ENCODE data around the gene LPIN1.

The LPIN1 gene

DNA sequence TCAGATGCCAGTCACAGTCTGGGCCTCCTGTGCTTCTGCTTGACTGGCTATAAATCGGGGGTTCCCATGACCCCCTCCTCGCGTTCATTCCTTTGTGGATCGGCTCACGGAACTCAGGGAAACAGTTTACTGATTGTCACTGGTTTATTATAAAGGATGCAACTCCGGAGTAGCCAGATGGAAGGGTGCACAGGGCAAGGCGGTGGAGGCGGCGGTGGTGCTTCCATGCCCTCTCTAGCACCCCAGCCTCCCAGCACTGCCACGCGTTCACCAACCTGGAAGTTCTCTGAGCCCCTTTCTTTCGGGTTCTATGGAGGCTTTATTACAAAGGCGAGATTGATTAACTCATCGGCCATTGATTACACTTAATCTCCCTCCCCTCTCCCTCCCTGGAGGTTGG lies 15.6 kb downstream of the LPIN1 start:
- DNase-seq (ENCODE audit: low spot score), result no peak

DNA sequence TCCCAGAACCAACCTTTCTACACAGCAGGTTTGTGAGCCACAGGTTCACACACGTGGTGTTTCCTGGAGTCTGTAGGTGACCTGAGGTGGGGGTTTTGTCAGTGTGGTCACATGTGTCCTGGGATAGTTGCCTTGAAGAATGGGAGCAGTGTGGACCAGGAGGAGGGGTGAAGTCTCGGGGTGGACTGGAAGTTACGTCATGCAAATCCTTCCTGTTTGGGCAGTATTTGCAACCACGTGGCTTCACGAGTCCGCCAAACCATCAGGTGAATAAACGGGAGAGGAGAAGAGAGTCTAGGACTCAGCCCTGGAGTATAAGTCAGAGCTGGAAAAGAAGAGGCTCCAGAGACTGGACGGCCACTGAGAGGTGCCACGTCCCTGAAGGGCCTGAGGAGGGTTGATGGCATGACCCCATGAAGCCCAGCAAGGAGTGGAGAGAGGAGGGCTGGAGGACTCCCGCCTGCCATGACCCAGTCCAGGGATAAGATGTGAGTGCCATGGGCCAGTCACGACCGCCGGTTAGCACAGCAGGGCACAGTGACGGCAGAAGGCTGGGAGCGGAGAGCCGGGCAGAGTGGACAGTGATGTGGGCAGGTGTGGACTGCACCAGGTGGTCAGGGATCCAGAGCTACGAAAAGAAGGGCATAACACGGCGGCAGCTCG lies 16.5 kb downstream of the LPIN1 start:
- DNase-seq (ENCODE audit: low spot score), result no peak

DNA sequence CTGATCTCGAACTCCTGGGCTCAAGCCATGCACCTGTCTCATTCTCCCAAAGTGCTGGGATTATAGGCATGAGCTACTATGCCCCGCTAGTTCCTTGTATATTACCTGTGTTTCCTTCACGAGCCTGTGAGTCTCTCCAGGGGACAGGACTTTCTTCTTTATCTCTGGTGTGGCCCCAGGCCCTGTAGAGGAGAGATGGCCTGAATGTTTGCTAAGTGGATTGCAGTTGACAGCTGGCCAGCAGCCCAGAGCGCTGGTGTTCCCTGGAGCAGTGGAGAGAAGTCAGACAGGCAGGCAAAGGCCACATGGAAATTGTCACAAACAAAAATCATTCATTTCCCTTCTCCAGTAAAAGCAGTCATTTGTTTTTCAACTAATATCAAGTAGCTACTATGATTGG lies 17.9 kb downstream of the LPIN1 start:
- DNase-seq (ENCODE audit: low spot score), result no peak

DNA sequence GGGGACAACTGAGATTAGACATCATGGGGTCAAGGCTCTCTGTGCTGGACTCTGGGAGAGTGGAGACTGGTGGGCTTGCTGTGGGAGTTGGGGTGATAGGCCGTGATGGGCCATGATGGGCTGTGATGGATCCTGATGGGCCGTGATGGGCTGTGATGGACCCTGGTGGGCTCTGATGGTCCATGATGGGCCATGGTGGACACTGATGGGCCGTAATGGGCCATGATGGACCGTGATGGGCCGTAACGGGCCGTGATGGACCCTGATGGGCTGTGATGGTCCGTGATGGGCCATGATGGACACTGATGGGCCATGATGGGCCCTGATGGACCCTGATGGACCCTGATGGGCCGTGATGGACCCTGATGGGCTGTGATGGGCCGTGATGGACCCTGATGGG lies 18.5 kb downstream of the LPIN1 start:
- no peak for DNase-seq (ENCODE audit: low spot score)

DNA sequence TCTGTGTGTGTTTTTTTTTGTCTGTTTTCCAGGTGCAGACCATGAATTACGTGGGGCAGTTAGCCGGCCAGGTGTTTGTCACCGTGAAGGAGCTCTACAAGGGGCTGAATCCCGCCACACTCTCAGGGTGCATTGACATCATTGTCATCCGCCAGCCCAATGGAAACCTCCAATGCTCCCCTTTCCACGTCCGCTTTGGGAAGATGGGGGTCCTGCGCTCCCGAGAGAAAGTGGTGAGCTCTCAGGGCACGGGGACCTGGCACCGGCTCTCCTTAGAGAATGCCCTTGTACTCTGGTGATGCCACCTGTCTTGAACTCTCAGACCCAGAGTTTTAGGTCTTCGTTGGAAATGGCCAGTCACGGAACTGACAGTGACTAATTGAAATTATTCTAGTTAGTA lies 19.1 kb downstream of the LPIN1 start:
- no peak for DNase-seq (ENCODE audit: low spot score)

DNA sequence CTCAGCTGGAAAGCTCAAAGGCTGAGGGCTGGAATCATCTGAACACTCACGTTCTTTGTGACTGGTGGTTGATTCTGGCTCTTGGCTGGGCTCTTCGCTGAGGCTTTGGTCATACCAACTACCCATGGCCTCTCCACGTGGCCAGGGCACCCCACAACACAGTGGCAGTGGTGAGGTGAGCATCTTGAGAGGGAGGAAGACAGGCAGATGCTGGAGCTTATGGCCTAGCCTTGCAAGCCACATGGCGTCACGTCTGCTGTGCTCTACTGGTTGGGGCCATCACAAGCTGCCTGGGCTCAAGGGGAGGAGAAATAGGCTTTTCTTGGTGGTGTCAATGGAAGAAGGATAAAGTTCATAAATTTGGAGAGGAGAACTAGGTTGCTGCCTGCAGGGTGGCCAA lies 19.6 kb downstream of the LPIN1 start:
- no peak for DNase-seq (ENCODE audit: low spot score)

DNA sequence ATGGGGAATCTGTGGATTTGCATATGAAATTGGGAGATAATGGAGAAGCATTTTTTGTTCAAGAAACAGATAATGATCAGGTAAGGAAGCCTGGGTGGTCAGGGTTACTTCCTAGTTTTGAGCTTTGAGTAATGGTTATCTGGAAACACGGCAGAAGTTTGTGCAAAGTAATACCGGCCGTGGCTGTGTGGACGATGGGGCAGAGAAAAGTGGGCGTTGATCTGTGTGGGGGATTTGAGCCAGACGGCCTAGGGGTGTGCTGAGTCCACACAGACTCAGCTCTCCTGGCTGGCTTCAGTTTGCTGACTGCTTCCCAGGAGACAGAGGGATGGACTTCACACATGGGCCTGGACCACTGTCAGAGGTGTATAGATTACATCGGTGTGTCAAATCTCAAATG lies 21.3 kb downstream of the LPIN1 start:
- no peak for DNase-seq (ENCODE audit: low spot score)

DNA sequence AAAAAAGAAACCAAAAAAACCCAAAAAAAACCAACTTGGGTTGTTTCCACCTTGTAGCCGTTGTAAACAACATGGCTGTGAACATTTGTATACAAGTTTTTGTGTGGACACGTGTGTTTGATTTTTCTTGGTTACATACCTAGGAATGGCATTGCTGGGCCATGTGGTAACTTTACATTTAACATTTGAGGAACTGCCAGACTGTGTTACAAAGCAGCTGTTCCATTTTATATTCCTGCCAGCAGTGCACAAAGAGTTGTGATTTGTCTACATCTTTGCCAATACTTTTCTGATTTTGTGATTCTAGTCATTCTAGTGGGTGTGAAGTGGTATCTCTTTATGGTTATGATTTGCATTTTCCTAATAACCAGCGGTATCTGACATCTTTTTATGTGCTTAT lies 22.5 kb downstream of the LPIN1 start:
- DNase-seq (ENCODE audit: low spot score), result no peak

DNA sequence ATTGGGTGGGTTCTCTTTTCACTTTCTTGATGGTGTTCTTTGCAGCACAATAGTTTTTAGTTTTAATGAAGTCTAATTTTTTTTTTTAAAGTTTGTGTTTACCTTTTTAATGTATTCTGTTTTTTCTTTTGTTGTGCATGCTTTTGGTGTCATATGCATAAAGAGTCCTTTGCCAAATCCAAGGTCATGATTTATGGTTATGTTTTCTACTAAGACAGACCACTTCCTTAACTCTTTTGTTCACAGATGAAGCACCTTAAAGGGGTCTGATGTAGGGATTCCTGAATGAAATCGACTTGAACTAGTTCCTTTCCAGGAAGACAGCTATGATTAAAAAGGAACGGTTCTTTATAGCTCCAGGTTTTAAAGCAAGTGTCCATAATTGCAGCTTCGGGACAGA lies 23.1 kb downstream of the LPIN1 start:
- DNase-seq (ENCODE audit: low spot score), result no peak

DNA sequence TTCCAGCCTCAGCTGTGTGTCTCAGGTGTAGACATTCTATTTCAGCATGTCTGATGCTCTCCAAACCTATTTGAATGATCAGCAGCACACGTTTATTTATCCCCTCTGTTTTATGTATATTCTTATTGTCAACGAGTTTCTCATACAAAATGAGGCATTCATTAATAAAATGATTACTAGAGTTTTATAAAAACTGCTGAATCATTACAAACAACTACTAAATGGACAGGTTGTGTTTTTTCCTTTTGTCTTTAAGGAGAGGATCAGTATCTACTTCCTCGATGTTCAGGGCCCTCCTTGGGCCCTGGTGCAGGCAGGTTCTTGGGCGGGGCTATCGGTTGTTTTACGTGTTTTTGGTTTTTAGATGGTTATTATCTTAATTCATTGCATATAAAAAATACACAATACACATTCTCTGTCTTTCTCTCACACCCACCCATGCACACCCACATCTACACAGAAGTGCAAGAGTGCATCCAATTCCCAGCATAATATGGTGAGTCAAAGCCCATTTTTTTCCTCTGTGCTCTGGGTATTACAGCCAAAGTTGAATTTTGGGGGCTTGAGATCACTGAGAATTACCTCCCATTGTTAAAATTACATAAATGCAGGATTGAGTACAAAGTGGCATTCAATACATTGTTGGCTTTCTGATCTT lies 24.2 kb downstream of the LPIN1 start:
- DNase-seq (ENCODE audit: low spot score), result no peak

DNA sequence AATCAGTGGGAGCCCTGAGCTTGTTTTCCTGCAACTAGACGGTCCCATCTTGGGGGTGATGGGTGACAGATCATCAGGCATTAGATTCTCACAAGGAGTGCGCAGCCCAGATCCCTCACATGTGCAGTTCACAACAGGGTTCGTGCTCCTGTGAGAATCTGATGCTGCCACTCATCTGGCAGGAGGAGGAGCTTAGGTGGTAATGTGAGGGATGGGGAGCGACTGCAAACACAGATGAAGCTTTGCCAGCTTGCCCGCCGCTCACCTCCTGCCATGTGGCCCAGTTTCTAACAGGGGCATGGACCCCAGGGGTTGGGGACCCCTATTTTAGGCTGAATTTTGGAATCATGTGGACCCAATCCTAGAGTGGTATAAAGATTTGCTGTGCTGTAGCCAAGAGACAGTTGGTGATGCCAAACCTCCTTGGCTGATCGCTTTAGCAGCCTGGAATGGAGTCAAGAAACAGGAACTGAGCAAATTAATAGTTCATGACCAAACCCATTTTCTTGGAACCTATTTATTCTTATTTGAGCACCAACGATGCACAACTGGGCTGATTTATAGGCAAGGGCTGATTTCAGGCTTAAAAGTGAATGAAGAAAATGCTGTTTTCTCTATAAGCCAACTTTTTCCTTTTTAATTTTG lies 25.7 kb downstream of the LPIN1 start:
- DNase-seq (ENCODE audit: low spot score), result no peak

DNA sequence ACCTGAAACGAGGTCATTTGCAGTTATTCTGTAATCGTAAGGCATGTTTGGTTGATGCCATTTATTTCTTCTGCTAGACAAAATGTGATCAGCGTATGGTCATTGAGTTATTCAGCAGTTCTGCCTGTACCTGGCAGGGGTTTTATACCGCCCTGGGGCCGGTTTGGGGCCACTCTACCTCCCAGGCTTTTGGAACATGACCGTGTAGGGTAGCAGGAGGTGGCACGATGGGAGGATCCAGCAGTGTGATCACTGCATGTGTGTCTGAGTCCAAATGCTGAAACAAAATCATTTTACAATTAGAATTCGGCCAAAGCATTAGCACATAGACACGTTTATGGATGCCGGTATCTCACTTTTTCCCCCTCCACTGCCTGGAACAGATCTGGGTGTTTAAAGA lies 26.7 kb downstream of the LPIN1 start:
- no peak for DNase-seq (ENCODE audit: low spot score)

DNA sequence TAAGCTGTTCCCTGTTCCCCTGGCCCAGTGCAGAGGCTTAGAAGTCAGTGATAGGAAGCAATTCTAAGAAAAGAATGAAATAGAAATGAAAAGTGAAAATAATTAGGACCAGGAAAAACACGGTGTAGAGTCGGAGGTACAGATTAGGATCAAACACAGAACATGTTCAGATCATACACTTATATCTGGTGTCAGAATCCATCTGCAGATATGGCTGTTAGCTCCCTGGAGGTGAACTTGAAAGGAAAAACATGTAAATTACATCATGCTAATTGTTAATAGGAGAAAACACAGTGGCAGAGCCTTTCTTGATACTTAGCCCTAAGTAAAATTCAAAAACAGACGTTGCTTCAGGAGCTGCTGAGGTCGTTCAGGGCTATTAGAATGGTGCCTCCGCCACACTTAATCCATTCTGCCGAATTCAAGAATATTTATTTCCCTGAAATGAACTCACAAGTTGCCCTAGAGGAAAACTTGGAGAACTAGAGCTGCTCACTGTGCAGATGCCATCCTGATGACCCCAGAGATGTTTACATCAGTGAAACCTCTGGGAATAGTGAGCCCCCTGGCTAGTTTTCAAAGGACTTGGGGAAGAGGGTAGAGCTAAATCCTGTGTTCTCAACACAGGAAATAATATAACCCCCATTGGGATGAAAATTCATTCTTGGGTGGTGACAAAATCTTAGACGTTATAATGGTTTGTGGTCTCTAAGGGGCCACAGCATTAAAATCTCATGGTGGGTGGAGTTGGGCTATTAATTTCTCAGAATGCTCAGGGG lies 27.5 kb downstream of the LPIN1 start:
- no peak for DNase-seq (ENCODE audit: low spot score)

DNA sequence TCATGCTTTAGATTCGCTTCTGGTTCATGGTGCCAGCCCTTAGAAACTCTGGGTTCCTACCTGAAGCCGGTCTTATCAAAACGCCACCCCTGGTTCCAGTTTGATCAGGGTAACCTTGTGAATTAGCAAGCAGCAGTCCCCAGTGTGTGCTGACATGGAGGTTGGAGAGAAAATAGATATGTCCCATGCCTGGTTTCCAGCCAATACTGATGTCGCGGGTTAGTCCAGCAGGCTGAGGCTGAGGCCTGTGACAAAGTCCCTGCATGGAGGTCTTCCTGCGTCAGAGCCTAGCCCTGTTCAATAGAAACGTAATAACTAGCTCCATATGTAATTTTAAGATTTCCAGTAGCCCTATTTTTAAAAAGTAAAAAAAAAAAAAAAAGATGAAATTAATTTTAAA lies 28.2 kb downstream of the LPIN1 start:
- DNase-seq (ENCODE audit: low spot score), result no peak

DNA sequence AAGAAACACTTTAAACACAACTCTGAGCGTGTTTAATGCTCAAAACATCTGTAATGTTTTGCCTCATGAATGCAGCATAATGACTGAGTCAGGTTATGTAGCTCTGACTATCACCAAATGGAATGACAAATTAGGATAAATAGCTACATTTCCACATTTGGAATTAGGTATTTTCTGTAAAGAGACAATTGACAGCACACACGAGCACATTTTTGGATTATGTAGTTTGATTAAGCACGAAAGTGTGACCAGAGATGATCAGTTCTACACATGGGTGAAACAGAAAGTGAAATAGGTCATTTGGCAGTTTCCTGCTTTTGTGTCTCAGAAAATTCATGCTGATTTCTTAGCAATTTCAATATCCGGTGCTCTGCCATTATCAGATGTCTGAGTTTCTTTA lies 29.0 kb downstream of the LPIN1 start:
- no peak for DNase-seq (ENCODE audit: low spot score)

DNA sequence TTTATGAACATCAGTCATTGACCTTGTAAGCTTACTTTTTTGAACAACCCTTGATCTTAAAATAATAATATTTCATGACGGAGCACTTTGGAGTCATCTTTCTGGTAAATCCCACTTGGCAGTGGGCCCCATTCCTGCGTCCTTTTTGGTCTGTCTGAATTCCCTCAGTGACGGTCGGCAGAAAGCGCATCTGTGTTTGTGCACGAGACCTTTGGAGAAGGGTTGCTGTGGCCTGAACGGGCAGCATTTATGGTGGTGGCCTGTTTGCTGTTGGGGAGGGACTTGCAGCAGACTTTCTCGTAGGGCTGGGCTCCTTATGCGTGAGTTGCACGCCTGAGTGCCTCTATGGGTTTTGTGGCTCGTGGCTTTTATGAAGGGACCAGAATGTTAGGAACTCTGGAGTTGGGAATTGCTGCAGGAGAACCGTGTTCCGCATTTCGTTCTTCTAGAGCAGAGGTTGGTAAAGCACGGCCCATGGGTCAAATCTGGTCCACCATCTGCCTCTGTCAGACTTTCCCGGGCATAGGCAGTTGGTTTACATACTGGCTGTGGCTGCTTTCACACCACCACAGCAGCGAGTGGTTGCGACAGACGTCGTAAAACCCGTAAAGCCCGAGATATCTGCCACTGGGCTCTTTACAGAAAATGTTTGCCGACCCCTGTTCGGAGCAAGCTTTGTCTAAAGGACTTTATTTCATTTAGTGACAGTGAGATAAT lies 30.8 kb downstream of the LPIN1 start:
- DNase-seq (ENCODE audit: low spot score), result no peak

DNA sequence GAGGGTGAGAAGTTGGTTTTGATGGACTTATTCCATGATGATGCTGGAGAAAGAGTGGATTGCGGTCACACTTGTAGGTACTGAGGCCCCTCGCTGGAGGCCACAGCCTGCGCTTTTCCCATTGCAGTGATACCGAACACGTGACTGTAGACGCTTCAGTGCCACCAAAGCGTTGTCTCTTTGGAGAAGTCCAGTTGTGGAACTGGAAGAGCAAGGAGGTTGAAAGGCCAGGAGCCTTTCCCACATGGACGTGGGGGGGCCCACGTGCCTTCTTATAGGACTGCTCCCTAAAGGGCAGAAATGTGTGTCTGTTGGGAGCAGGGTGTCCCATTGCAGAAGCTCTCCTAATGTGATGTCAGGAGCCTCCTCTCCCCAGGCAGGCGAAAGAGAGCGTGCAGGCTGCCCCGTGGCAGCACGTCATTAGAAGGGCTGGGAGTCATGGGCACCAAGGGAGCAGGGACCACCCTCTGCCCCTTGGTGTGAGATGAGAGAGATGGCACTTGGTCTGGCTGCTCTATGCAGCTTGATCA lies 31.5 kb downstream of the LPIN1 start:
- no peak for DNase-seq (ENCODE audit: low spot score)

DNA sequence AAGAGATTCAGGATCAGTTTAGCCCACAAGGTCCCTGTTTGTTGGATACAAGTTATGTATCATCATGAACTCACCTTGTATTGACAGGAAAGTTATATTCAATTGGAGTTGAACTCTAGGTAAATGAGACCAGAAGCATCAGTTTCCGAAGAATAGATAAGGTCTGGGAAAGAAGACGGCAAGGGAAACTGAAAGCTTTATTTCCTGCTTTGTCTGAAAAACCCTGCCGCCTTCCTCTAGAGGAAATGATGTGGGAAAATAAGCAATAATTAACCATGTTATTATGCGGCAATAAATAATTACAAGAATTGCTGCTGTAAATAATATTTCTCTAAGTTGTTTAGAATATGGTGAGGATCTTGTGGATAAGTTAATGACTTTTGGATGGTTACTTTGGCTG lies 32.0 kb downstream of the LPIN1 start:
- DNase-seq (ENCODE audit: low spot score), result no peak

DNA sequence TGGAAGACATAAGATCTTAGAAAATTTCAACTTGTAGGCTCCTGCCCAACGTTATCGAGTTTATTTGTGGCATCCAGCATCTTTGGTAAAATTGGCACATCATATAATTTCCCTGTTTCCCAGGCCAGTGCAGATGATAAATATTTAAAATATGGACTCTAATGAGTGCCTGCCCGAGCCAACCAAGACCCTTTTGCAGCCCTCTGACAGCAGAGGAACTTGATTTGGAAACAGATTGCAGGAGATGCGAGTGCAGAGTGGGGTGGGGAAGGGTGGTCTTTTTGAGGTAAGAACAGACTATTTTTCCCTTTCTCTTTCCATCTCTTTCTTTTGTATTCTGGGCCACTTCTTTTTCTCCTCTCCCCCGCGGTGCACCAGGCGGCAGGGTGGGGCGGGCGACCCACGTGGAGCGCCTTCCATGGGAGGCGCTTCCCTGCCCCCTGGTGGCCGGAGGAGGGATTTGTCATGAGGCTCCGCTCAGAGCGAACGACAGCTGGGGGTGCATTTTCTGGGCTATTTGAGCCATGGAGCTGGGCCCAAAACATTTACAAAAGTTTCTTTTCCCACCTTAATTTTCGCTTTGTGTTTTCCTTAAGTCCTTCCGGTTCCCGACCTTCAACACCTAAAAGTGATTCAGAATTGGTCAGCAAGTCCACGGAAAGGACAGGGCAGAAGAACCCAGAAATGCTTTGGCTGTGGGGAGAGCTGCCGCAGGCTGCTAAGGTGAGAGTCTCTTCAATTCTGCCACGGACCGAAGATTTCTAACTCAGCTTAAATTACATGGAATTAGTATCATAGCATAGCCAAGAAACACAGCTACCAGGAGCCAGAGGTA lies 32.7 kb downstream of the LPIN1 start:
- DNase-seq (ENCODE audit: low spot score), result peak; percentile 66

DNA sequence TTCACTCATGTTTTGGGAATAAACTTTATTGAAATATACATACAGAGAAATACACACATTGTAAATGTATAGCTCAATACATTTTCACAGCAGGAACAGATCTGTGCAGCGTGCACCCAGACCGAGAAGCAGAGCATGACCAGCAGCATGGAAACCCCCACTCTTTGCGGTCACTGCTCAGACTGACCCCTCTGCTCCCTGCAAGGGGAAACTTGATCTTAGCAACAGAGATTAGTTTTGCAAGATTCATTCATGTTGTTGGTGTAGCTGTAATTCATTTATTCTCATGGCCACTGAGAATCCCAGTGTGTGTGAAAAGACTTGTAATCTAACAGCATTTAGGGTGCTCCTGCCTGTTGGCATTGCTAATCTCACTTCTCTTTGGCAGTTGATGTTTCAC lies 35.2 kb downstream of the LPIN1 start:
- DNase-seq (ENCODE audit: low spot score), result no peak

DNA sequence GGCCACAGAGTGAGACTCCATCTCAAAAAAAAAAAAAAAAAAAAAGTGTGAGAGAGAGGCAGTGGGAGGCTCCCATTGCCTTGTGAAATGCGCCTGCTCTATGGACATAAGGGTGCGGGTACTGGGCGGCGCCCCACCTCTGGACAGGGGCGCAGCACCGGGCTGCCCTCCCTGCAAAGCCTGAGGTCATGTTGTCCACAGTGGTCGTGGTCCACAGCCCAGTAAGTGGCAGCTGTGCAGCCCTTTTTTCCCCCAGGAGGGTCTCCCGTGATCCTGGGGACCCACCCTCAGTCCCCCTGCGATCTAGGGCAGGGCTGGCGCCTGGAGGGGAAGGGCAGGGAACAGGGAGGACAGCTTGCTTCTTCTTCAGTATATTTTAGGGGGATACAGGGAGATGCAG lies 37.8 kb downstream of the LPIN1 start:
- DNase-seq (ENCODE audit: low spot score), result no peak
